Effector memory CD4-positive, alpha-beta T cell (primary cell): Measurements from ENCODE around the gene TAL1.

ENCODE experiments used
- DNase-seq, 3 donors: peaks; one replicate each; pipeline ENCODE4 v3.0.0-alpha.2; 2020
- H3K27ac ChIP-seq: 2 replicates; pipeline ENCODE4 v1.7.0; 2013; ENCODE audit warnings: mild to moderate bottlenecking, low read length, moderate library complexity; ENCODE audit not compliant: insufficient read depth, poor library complexity, severe bottlenecking
- H3K27me3 ChIP-seq: replicated peaks from 2 replicates; pipeline ENCODE4 v1.7.0; 2013; ENCODE audit warnings: mild to moderate bottlenecking, low read length; ENCODE audit not compliant: insufficient read depth, control insufficient read depth, poor library complexity, severe bottlenecking
- H3K36me3 ChIP-seq: 2 replicates; pipeline ENCODE4 v1.7.0; 2013; ENCODE audit warnings: mild to moderate bottlenecking, low read length, moderate library complexity; ENCODE audit not compliant: control insufficient read depth, insufficient read depth
- H3K4me1 ChIP-seq: 2 replicates; pipeline ENCODE4 v1.7.0; 2013; ENCODE audit warnings: low read length, mild to moderate bottlenecking; ENCODE audit not compliant: control insufficient read depth, insufficient read depth, poor library complexity, severe bottlenecking
- H3K4me3 ChIP-seq: 2 replicates; pipeline ENCODE4 v1.7.0; 2013; ENCODE audit warnings: low read length, low read depth, mild to moderate bottlenecking; ENCODE audit not compliant: insufficient read depth, poor library complexity, severe bottlenecking
- H3K9me3 ChIP-seq: 2 replicates; pipeline ENCODE4 v1.7.0; 2013; ENCODE audit warnings: mild to moderate bottlenecking, low read length, moderate library complexity; ENCODE audit not compliant: control insufficient read depth

The TAL1 gene

GRCh38 chr1:47188791-47189785 is 42.9 kb downstream of the TAL1 start:
- H3K27me3 ChIP-seq = no peaks in the 10 kb centered on the region
- H3K36me3 ChIP-seq = no peaks in the 10 kb centered on the region
- DNase-seq = no peak
- no peaks in the 10 kb centered on the region for H3K9me3 ChIP-seq
- H3K27ac ChIP-seq = no peak overlapping the region
- no peak overlapping the region for H3K4me3 ChIP-seq
- H3K4me1 ChIP-seq = no peaks in the 10 kb centered on the region

- no peaks in the 10 kb centered on the region for H3K27me3 ChIP-seq
- H3K4me1 ChIP-seq = no peaks in the 10 kb centered on the region
- DNase-seq = no peak
- no peak overlapping the region for H3K27ac ChIP-seq
- no peaks in the 10 kb centered on the region for H3K9me3 ChIP-seq
- no peaks in the 10 kb centered on the region for H3K36me3 ChIP-seq
- no peak overlapping the region for H3K4me3 ChIP-seq
Observed at GRCh38 chr1:47187926-47188250, 44.1 kb downstream of the TAL1 start.

GRCh38 chr1:47187231-47187925 is 44.6 kb downstream of the TAL1 start:
- no peak overlapping the region for H3K4me3 ChIP-seq
- no peaks in the 10 kb centered on the region for H3K9me3 ChIP-seq
- no peak for DNase-seq
- H3K27ac ChIP-seq = no peak overlapping the region
- H3K36me3 ChIP-seq = no peaks in the 10 kb centered on the region
- H3K4me1 ChIP-seq = no peaks in the 10 kb centered on the region
- H3K27me3 ChIP-seq = no peaks in the 10 kb centered on the region

- Histone ChIP-seq H3K4me1 (no peaks in the 10 kb centered on the region), H3K4me3 (no peak overlapping the region), H3K27ac (no peak overlapping the region), H3K36me3 (no peaks in the 10 kb centered on the region), H3K27me3 (no peaks in the 10 kb centered on the region), H3K9me3 (no peaks in the 10 kb centered on the region)
- DNase-seq = no peak
Observed at GRCh38 chr1:47186267-47187185, 45.5 kb downstream of the TAL1 start.

- Histone ChIP-seq H3K9me3 (no peaks in the 10 kb centered on the region), H3K27me3 (no peaks in the 10 kb centered on the region), H3K27ac (no peak overlapping the region), H3K4me3 (no peak overlapping the region), H3K36me3 (no peaks in the 10 kb centered on the region), H3K4me1 (no peaks in the 10 kb centered on the region)
- DNase-seq = no peak
Observed at GRCh38 chr1:47184822-47185677, 47.0 kb downstream of the TAL1 start.

GRCh38 chr1:47184090-47184821 is 47.8 kb downstream of the TAL1 start:
- H3K27ac ChIP-seq = no peak overlapping the region
- H3K9me3 ChIP-seq = no peaks in the 10 kb centered on the region
- DNase-seq = no peak
- H3K4me3 ChIP-seq = no peak overlapping the region
- peaks cover 3% of the 10 kb centered on the region for H3K4me1 ChIP-seq
- H3K36me3 ChIP-seq = no peaks in the 10 kb centered on the region
- H3K27me3 ChIP-seq = peaks cover 3% of the 10 kb centered on the region

- no peaks in the 10 kb centered on the region for H3K36me3 ChIP-seq
- peaks cover 3% of the 10 kb centered on the region for H3K4me1 ChIP-seq
- H3K4me3 ChIP-seq = no peak overlapping the region
- no peak overlapping the region for H3K27ac ChIP-seq
- peaks cover 3% of the 10 kb centered on the region for H3K27me3 ChIP-seq
- no peaks in the 10 kb centered on the region for H3K9me3 ChIP-seq
- no peak for DNase-seq
Observed at GRCh38 chr1:47183308-47184089, 48.5 kb downstream of the TAL1 start.

GRCh38 chr1:47182676-47183235 is 49.3 kb downstream of the TAL1 start:
- Histone ChIP-seq H3K4me1 (peaks cover 3% of the 10 kb centered on the region), H3K9me3 (no peaks in the 10 kb centered on the region), H3K4me3 (no peak overlapping the region), H3K27me3 (peaks cover 3% of the 10 kb centered on the region), H3K36me3 (no peaks in the 10 kb centered on the region), H3K27ac (no peak overlapping the region)
- DNase-seq = no peak
